Activated B cell treated with CpG ODN at 0.5 μM for 24 hours (primary cell): ENCODE results near the gene CSPG4. TPM values are rescaled to one million over a fixed set of nuclear protein-coding genes. Genes with fewer than 3 reads are reported as not detected.
A peak's percentile ranks its signal among the peaks of the same experiment; 100 is the strongest.

Source experiments
- ATAC-seq: fragments of 200-7000 bp; cut with Tn5 transposase; one replicate; pipeline ENCODE4 v1.10.0; 2021; ENCODE audit warnings: low read depth, mild to moderate bottlenecking, moderate library complexity
- CTCF ChIA-PET: fragments of 350-600 bp; sonication (Branson Sonifier 250); formaldehyde crosslinking; loops from one replicate; lab custom pipeline; 2021; ENCODE audit warnings: antibody characterized with exemption; lab: Charles Lee
- POLR2A ChIA-PET: fragments of 350-600 bp; sonication (Branson Sonifier 250); formaldehyde crosslinking; loops from one replicate; lab custom pipeline; 2021; ENCODE audit warnings: antibody characterized with exemption; lab: Charles Lee
- DNase-seq: peaks from one replicate; pipeline ENCODE4 v3.0.0; 2022
- H3K27ac Mint-ChIP-seq: one replicate; pipeline ENCODE4 v1.8.0; 2020; ENCODE audit warnings: mixed read lengths
- H3K27me3 Mint-ChIP-seq: one replicate; pipeline ENCODE4 v1.8.0; 2021; ENCODE audit warnings: mixed read lengths
- H3K36me3 Mint-ChIP-seq: one replicate; pipeline ENCODE4 v1.8.0; 2021; ENCODE audit warnings: low read depth, mixed read lengths
- H3K4me1 Mint-ChIP-seq: one replicate; pipeline ENCODE4 v1.8.0; 2021; ENCODE audit warnings: mixed read lengths
- H3K4me3 Mint-ChIP-seq: one replicate; pipeline ENCODE4 v1.8.0; 2020; ENCODE audit warnings: mild to moderate bottlenecking, mixed read lengths
- H3K9me3 Mint-ChIP-seq: one replicate; pipeline ENCODE4 v1.8.0; 2020; ENCODE audit warnings: mixed read lengths
- intact Hi-C: fragments of 100-400 bp; cut with micrococcal nuclease; formaldehyde crosslinking; loops from one replicate; pipeline ENCODE4 v1.15.1; 2024
- total RNA-seq: library from RNA; stranded (reverse); gene quantifications from 2 replicates; pipeline ENCODE4 v1.2.3, GENCODE V29; 2022
- TF ChIP-seq, protein P1 (sequence below): fragments of 200-600 bp; IDR thresholded peaks from one replicate; pipeline ENCODE4 v1.8.0; 2022; ENCODE audit warnings: antibody characterized with exemption, mild to moderate bottlenecking

The CSPG4 gene
- total RNA-seq, 1 donor from 2014 or later: not detected

DNA sequence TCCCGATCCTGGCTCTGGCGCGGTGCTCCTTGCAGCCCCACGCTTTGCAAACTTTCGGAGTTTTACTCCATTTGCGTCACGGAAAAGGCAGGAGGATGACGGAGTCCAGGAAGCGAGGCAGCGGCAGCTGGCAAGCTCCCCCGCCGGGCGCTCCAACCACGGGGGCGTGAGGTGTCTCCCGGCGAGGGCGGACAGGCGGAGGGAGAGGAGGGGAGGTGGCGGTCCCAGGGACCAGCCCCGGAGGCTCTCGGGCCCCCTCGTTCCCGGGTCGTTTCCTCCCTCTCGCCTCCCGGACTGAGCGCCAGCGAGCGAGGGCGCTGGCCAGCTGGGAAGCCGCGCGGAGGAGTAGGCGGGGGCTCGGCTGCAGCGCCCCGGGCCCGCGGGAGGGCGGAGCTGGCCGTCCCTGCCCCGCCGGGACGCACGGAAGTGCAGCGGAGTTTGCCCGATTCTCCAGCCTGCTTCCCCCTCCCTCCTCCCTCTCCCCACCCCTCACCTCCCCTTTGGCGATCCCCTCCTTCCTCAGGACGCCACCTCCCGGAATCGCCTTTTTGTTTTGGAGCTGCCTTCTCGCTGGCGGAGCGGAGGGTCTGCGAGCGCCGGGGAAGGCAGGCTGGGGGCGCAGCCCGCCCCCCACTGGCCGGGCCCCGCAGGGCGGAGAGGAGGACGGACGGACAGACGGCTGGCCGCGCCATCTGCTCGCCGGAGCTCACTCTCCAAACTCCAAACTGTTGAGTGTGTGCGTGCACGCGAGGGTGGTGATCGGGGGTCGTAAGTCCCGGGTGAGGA is 65.1 kb downstream of the CSPG4 start, which contains the start of gene SNX33:
Gene SNX33, plus strand, starts transcription at position 543 of the 786 bp plus-strand sequence. CDS start 1,191 bp downstream, outside the sequence.
- Mint-ChIP-seq H3K4me3 (peak within 1 kb of the TSS; percentile 85), H3K27ac (peak within 1 kb of the TSS; percentile 16), H3K4me1 (peaks cover 8% of the 10 kb centered on the region), H3K27me3 (peaks cover 18% of the 10 kb centered on the region), H3K36me3 (no peaks in the 10 kb centered on the region), H3K9me3 (no peaks in the 10 kb centered on the region)
- TF ChIP-seq, protein P1, sequence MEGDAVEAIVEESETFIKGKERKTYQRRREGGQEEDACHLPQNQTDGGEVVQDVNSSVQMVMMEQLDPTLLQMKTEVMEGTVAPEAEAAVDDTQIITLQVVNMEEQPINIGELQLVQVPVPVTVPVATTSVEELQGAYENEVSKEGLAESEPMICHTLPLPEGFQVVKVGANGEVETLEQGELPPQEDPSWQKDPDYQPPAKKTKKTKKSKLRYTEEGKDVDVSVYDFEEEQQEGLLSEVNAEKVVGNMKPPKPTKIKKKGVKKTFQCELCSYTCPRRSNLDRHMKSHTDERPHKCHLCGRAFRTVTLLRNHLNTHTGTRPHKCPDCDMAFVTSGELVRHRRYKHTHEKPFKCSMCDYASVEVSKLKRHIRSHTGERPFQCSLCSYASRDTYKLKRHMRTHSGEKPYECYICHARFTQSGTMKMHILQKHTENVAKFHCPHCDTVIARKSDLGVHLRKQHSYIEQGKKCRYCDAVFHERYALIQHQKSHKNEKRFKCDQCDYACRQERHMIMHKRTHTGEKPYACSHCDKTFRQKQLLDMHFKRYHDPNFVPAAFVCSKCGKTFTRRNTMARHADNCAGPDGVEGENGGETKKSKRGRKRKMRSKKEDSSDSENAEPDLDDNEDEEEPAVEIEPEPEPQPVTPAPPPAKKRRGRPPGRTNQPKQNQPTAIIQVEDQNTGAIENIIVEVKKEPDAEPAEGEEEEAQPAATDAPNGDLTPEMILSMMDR: no peak
- ChIA-PET POLR2A (interaction anchor here (0.7 to 2.8 kb wide), 6 partner anchors 21 to 280 kb away, joined by 3 to 24 read pairs (median 9); partner anchors contain the start of genes MAN2C1, PTPN9, SIN3A and SNUPN), CTCF (interaction anchor here (0.7 to 2.1 kb wide), 4 partner anchors 22 to 279 kb away, joined by 3 to 9 read pairs (median 3); partner anchors contain the start of genes MAN2C1 and SNUPN)
- ATAC-seq (peak; percentile 70), DNase-seq (peak; percentile 46)
- intact Hi-C loops: loop anchor here (10.0 kb wide), 1 partner anchor 1103 kb away; the partner anchor contains the start of gene ARID3B

DNA sequence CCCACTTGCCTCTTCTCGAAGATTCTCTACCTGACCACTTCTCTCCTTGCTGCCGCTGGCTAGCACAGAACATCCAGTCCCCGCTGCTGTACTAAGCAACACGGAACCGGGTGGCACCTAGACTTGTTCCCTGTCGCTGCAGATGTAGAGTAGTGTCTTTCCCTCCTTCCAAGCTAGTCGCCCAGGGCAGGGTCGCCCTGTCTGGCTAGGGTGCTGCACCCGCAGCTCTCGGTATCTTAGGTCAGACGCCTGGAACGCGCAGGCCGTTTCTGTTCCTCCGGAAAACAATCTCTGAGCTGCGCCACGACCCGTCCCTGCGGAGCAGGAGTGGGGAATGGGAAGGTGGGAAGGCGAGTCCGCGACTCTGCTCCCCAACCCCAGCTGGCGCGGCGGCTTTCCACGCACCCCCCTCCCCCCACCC is 65.7 kb downstream of the CSPG4 start:
- no peak for DNase-seq
- no peaks in the 10 kb centered on the region for H3K9me3 Mint-ChIP-seq
- H3K36me3 Mint-ChIP-seq: no peaks in the 10 kb centered on the region
- peak; percentile 34 for ATAC-seq
- ChIA-PET POLR2A (interaction anchor here (0.7 to 2.8 kb wide), 5 partner anchors 21 to 279 kb away, joined by 3 to 24 read pairs (median 7); partner anchors contain the start of genes MAN2C1, PTPN9, SIN3A and SNUPN), CTCF (interaction anchor here (0.7 to 2.1 kb wide), 4 partner anchors 21 to 278 kb away, joined by 3 to 9 read pairs (median 3); partner anchors contain the start of genes MAN2C1 and SNUPN)
- H3K27me3 Mint-ChIP-seq: peaks cover 18% of the 10 kb centered on the region
- H3K4me3 Mint-ChIP-seq: peak overlapping the region; percentile 85
- intact Hi-C loops: loop anchor here (10.0 kb wide), 1 partner anchor 1102 kb away; the partner anchor contains the start of gene ARID3B
- TF ChIP-seq, protein P1: no peak
- peak overlapping the region; percentile 16 for H3K27ac Mint-ChIP-seq
- H3K4me1 Mint-ChIP-seq: peaks cover 12% of the 10 kb centered on the region

DNA sequence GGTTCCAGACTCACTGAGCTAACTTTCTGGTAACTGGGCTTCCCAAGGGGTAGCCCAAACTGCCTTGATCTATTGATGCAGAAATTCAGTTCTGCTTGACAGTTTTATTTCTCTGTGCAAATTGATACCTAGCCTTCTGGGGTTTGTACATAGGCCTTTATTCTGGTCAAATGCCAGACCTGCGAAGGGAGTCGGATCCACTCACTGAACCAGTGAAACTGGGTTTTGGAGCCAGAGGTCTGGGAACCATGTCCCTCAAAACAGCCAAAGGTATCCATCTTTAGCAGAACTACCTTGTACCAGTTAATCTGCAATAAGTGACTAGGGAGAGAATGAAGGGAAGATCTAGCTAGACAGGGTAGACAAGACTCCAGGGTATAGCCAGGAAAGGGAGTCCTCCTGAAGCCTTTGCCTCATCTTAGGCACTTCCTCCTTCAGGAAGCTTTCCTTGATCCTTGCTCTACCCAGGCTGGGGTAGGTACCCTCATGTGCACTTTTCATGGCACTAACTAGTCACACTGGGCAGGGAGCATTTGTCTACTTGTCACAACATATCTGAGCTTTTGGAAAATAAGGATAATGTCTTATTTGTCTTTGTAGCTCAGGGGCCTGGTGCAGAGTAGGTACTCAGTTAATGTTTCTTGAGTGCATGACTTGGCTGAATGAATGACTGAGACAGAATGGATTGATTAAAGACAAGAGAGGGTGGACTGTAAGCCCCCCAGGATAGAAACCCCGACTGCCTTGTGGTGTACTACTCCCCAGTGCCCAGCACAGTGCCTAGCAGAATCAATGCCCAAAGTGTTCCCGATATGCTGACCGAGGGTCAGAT is 66.3 kb downstream of the CSPG4 start:
- TF ChIP-seq, protein P1: no peak
- POLR2A ChIA-PET: interaction anchor here (0.7 to 2.8 kb wide), 3 partner anchors 20 to 191 kb away, joined by 5 to 24 read pairs (median 11); partner anchors contain the start of gene SNUPN
- Mint-ChIP-seq H3K27ac (no peak overlapping the region), H3K36me3 (no peaks in the 10 kb centered on the region), H3K9me3 (no peaks in the 10 kb centered on the region), H3K27me3 (peaks cover 18% of the 10 kb centered on the region), H3K4me3 (peak overlapping the region; percentile 85), H3K4me1 (peaks cover 12% of the 10 kb centered on the region)
- ATAC-seq: no peak
- intact Hi-C loops: loop anchor here (10.0 kb wide), 1 partner anchor 1102 kb away; the partner anchor contains the start of gene ARID3B
- DNase-seq: no peak
- CTCF ChIA-PET: interaction anchor here (2.1 kb wide), 1 partner anchor 278 kb away, joined by 9 read pairs; the partner anchor contains the start of gene MAN2C1

- ATAC-seq (no peak), DNase-seq (no peak)
- TF ChIP-seq, protein P1: no peak
- ChIA-PET CTCF (no interaction called here), POLR2A (interaction anchor here (0.7 to 1.0 kb wide), 2 partner anchors 276 to 1183 kb away, joined by 3 to 5 read pairs; partner anchors contain the start of gene MAN2C1)
- H3K4me3 Mint-ChIP-seq: no peak overlapping the region
- H3K27me3 Mint-ChIP-seq: peaks cover 13% of the 10 kb centered on the region
- H3K36me3 Mint-ChIP-seq: peaks cover 4% of the 10 kb centered on the region
- no peak overlapping the region for H3K27ac Mint-ChIP-seq
- intact Hi-C loops: loop anchor here (5.0 to 10.0 kb wide), 2 partner anchors 297 to 1100 kb away; partner anchors contain the start of genes ARID3B and NEIL1
- H3K4me1 Mint-ChIP-seq: peaks cover 20% of the 10 kb centered on the region
- H3K9me3 Mint-ChIP-seq: no peaks in the 10 kb centered on the region
Observed at GRCh38 chr15:75644376-75644775, 68.3 kb downstream of the CSPG4 start.
